ENCODE results near the gene VPS35L.
"Not testable (repeated sequence)": the region's sequence is repeated elsewhere in the genome, so short reads cannot be mapped to it uniquely, and the experiment has no call there.

Gene VPS35L

GRCh38 chr16:19716183-19716582 lies 160.7 kb downstream of the VPS35L start:
- in situ Hi-C loops (cut with HindIII; ENCODE audit: low sequenced_read_pairs) = no loop called here
- H3K4me3 ChIP-seq (ENCODE audit: low read depth, low read length) = no peak overlapping the region
- DNase-seq (ENCODE audit: low read depth) = no peak
- no peak for TF ChIP-seq CTCF (IDR thresholded peaks at IDR 0.05; ENCODE audit: low read depth, low read length, missing control alignments)

- DNase-seq (ENCODE audit: low read depth); in situ Hi-C loops (cut with HindIII; ENCODE audit: low sequenced_read_pairs): not testable (repeated sequence)
- H3K4me3 ChIP-seq (ENCODE audit: low read depth, low read length) = peak overlapping the region; percentile 68
These were observed 161.2 kb downstream of the VPS35L start for GRCh38 chr16:19716728-19717127.

- in situ Hi-C loops (cut with HindIII; ENCODE audit: low sequenced_read_pairs) = no loop called here
- no peak for DNase-seq (ENCODE audit: low read depth)
- TF ChIP-seq CTCF (IDR thresholded peaks at IDR 0.05; ENCODE audit: low read depth, low read length, missing control alignments) = no peak
- H3K4me3 ChIP-seq (ENCODE audit: low read depth, low read length) = peak overlapping the region; percentile 68
These were observed 161.8 kb downstream of the VPS35L start for GRCh38 chr16:19717314-19717713.

GRCh38 chr16:19717741-19718623 lies 162.5 kb downstream of the VPS35L start, which contains the start of the genes IQCK and KNOP1:
TSS of gene IQCK (plus strand) at chr16:19718271. CDS start at chr16:19718307, 36 bp downstream.
TSS of gene KNOP1 (minus strand) at chr16:19718227. CDS start at chr16:19715035, 3,192 bp downstream.
- peak; percentile 70 for DNase-seq (ENCODE audit: low read depth)
- in situ Hi-C loops (cut with HindIII; ENCODE audit: low sequenced_read_pairs) = no loop called here

GRCh38 chr16:19718624-19718965 lies 163.1 kb downstream of the VPS35L start:
- DNase-seq (ENCODE audit: low read depth) = no peak
- in situ Hi-C loops (cut with HindIII; ENCODE audit: low sequenced_read_pairs) = no loop called here
- peak overlapping the region; percentile 68 for H3K4me3 ChIP-seq (ENCODE audit: low read depth, low read length)
- no peak for TF ChIP-seq CTCF (IDR thresholded peaks at IDR 0.05; ENCODE audit: low read depth, low read length, missing control alignments)

More at GRCh38 chr16:19717741-19718623, 162.5 kb downstream of the VPS35L start, which contains the start of the genes IQCK and KNOP1:
- no peak for TF ChIP-seq CTCF (IDR thresholded peaks at IDR 0.05; ENCODE audit: low read depth, low read length, missing control alignments)
- peak within 1 kb of the TSS; percentile 68 for H3K4me3 ChIP-seq (ENCODE audit: low read depth, low read length)

- TF ChIP-seq CTCF (IDR thresholded peaks at IDR 0.05; ENCODE audit: low read depth, low read length, missing control alignments) = no peak
- H3K4me3 ChIP-seq (ENCODE audit: low read depth, low read length) = no peak overlapping the region
- DNase-seq (ENCODE audit: low read depth) = no peak
- in situ Hi-C loops (cut with HindIII; ENCODE audit: low sequenced_read_pairs) = no loop called here
These were observed 166.9 kb downstream of the VPS35L start for GRCh38 chr16:19722269-19722952.

- TF ChIP-seq CTCF (IDR thresholded peaks at IDR 0.05; ENCODE audit: low read depth, low read length, missing control alignments) = no peak
- no peak overlapping the region for H3K4me3 ChIP-seq (ENCODE audit: low read depth, low read length)
- DNase-seq (ENCODE audit: low read depth) = no peak
- in situ Hi-C loops (cut with HindIII; ENCODE audit: low sequenced_read_pairs) = no loop called here
These were observed 167.5 kb downstream of the VPS35L start for GRCh38 chr16:19722981-19723380.
